Fibroblast of the aortic adventitia (primary cell): ENCODE results near the gene QSOX1. TPM values are rescaled to one million over a fixed set of nuclear protein-coding genes. Genes with fewer than 3 reads are reported as not detected.

Source experiments
- DNase-seq: peaks from one replicate; pipeline ENCODE4 v3.0.0-alpha.2; 2010; ENCODE audit warnings: low read depth
- H3K4me3 ChIP-seq: 2 replicates; pipeline ENCODE4 v1.5.1; 2011; ENCODE audit warnings: low read depth, mild to moderate bottlenecking, control low read depth, low read length, moderate library complexity
- total RNA-seq: library from RNA; depleted of rRNA; stranded (reverse); fragments of >200 nt; gene quantifications from 2 replicates; pipeline ENCODE4 v1.2.3, GENCODE V29; 2012; ENCODE audit warnings: low replicate concordance
- TF ChIP-seq, protein P1 (sequence below): IDR thresholded peaks from 2 replicates; pipeline ENCODE4 v1.5.1; 2011; ENCODE audit warnings: mild to moderate bottlenecking, low read length, control low read depth, inconsistent platforms; ENCODE audit not compliant: insufficient read depth

Gene QSOX1
- total RNA-seq, 1 donor = 261 TPM

DNA sequence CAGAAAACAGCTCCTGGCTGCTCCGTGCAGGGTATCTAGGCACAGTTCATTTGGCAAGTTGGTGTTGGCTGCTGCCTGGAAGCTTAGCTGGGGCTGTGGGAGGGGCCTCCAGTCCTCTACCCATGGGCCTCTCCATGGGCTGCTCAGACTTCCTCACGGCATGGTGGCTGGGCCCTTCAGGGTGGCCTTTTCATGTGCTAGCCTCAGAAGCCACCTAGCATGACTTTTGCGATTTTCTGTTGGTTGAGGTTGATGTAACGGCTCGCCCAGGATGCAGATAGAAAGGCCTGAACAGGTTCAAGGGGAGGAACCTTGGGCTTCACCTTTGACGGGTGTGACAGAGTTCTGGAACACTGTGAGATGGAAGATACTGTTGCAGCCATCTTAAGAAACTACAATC lies 49.6 kb downstream of the QSOX1 start:
- no peak for DNase-seq
- TF ChIP-seq, protein P1, sequence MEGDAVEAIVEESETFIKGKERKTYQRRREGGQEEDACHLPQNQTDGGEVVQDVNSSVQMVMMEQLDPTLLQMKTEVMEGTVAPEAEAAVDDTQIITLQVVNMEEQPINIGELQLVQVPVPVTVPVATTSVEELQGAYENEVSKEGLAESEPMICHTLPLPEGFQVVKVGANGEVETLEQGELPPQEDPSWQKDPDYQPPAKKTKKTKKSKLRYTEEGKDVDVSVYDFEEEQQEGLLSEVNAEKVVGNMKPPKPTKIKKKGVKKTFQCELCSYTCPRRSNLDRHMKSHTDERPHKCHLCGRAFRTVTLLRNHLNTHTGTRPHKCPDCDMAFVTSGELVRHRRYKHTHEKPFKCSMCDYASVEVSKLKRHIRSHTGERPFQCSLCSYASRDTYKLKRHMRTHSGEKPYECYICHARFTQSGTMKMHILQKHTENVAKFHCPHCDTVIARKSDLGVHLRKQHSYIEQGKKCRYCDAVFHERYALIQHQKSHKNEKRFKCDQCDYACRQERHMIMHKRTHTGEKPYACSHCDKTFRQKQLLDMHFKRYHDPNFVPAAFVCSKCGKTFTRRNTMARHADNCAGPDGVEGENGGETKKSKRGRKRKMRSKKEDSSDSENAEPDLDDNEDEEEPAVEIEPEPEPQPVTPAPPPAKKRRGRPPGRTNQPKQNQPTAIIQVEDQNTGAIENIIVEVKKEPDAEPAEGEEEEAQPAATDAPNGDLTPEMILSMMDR = no peak

DNA sequence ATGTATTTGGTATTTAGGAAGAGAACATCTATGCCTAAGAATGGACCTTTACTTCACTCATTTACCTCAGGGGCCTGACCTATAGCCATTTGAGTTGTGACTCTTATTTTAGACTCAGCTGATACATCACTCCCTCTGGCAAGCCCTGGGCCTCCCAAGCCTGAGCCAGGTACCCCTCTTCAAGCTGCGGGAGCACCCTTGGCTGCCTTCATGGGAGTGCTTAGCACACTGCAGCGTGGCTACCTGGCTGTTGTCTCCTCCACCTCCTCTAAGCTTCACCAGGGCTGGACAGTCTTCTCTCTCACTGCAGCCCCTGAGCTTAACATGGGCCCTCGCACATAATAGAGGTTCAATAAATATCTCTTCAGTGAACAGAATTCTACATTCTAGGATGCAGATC lies 51.9 kb downstream of the QSOX1 start:
- no peak for DNase-seq
- TF ChIP-seq, protein P1 = no peak
- no peak overlapping the region for H3K4me3 ChIP-seq

More for the DNA sequence above, 49.6 kb downstream of the QSOX1 start:
- no peak overlapping the region for H3K4me3 ChIP-seq

DNA sequence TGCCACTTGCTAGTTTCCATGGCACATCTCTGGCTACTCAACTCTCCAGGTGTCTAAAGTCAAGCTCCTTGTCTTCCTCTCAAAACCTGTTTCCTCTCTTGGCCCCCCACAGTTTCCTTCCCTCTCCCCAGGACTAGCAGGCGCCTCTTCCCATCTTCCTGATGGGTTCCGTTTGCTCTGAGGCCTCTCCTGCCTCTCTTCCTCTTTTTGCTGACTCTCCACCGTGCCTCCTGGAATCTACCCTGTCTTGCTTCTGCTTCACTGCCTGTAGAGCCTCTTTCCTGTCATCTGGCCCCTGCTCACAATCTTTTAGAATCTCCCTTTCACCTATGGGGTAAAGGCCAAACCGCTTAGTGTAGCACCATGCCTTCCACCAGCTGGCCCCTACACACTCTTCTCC lies 53.6 kb downstream of the QSOX1 start:
- no peak for DNase-seq
- no peak overlapping the region for H3K4me3 ChIP-seq
- TF ChIP-seq, protein P1 = no peak

DNA sequence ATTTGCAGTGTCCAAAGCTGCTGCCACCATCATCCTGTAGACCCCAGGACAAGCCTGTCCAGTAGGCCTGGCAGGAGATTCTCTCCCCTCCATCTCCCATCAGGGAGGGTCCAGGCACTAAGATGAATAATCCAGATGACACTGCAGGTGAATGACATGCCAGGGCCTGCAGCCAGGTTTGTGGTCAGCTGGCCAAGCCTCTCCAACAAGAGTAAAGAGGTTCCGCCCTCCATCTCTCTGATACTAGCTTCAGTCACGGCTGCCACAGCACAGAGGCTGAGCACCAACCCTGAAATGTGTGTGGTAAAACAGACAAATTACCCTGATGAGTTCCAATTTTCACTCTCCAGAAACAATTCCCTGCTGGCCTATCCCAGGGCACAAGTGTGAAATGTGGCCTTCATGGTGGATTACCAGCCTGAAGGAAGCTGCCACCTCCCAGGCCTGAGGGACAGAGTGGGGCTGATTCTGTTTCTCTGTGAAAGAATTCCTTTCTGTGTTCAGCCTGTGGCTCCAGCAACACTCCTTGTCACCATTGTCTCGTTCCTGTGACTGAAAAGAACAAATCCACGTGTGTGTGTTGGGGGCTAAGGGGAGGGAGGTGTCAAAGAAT lies 55.4 kb downstream of the QSOX1 start:
- DNase-seq = no peak
- no peak overlapping the region for H3K4me3 ChIP-seq
- TF ChIP-seq, protein P1 = no peak

DNA sequence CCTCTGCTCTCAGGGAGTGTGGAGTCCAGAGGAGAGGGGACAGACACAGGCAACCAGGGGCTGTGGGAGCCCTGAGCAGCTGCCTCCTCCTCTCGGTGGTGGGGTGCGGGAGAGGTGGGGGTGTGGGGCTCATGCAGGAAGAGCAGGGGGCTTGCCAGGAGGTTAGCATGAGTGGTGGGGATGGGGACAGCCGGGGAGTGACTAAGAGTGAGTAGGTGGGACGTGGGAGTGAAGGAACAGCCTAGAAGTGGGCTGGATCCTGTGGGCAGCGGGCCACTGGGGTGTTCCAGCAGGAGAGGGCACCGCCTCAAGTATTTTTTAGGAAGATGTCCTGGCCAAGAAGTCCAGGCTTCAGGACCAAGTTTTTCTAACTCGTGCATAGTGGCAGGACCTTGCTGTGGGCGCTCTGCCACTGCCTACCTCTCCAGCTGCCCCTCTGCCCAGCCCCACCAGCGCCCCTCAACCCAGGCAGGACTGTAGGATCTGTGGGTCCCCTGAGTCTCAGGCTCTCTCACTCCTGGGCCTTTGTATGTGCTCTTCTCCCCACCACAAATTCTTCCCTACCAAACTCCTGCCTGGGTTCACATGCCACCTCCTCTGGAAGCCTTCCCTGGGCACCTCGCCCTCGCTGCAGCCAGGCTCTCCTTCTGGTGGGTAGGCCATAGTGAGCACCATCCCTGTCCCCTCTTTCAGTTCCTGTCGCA lies 56.6 kb downstream of the QSOX1 start:
- DNase-seq = no peak
- TF ChIP-seq, protein P1 = no peak
- H3K4me3 ChIP-seq = no peak overlapping the region

DNA sequence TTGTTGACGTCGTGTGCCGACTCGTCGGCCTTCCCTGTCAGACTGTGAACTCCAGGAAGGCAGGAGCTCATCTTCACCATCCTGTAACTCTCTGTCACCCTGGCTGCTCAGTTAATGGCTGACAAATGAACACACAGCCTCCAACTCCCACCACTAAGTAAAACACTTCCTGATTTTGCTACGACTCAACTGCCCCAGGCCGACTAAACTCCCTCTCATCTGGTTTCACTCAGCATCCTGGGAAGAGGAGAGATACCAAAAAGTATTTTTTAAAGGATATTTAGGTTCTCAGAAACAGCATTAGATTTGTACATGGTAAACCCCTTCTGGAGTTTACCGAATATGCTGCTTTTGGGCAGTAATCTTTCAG lies 57.2 kb downstream of the QSOX1 start:
- no peak overlapping the region for H3K4me3 ChIP-seq
- DNase-seq = no peak
- TF ChIP-seq, protein P1 = no peak
